NCI-H2029 treated with DMSO at 0.1 percent for 48 hours (cell line): ENCODE data around the gene HSD17B2.
"Not testable (repeated sequence)": the region's sequence is repeated elsewhere in the genome, so short reads cannot be mapped to it uniquely, and the experiment has no call there.

Experiments
- DNase-seq: peaks from one replicate; lab custom pipeline; 2025; lab: John Stamatoyannopoulos, UW

Gene HSD17B2, protein sequence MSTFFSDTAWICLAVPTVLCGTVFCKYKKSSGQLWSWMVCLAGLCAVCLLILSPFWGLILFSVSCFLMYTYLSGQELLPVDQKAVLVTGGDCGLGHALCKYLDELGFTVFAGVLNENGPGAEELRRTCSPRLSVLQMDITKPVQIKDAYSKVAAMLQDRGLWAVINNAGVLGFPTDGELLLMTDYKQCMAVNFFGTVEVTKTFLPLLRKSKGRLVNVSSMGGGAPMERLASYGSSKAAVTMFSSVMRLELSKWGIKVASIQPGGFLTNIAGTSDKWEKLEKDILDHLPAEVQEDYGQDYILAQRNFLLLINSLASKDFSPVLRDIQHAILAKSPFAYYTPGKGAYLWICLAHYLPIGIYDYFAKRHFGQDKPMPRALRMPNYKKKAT

DNA sequence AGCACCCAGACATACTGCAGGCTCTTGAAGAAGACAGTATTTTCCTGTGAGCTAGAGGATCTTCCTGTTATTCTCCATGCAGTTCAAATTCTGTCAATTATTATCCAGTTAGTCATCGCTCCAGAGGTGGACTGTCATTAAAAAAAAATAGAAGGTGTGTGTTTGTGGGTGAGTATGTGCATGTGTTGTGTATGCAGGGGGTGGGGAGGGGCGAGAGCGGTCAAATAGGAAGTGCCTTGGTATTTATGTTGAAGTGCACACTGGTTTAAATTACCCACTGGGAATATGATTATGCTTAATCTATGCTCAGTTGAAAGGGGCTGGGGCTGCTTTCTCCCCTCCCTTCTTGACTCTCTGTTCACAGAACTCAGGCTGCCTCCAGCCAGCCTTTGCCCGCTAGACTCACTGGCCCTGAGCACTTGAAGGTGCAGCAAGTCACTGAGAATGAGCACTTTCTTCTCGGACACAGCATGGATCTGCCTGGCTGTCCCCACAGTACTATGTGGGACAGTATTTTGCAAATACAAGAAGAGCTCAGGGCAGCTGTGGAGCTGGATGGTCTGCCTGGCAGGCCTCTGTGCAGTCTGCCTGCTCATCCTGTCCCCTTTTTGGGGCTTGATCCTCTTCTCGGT is at the start of gene HSD17B2:
HSD17B2 (plus strand) TSS at position 273 of the 632 bp plus-strand sequence; CDS start at position 445, 172 bp downstream.
- DNase-seq = no peak

DNA sequence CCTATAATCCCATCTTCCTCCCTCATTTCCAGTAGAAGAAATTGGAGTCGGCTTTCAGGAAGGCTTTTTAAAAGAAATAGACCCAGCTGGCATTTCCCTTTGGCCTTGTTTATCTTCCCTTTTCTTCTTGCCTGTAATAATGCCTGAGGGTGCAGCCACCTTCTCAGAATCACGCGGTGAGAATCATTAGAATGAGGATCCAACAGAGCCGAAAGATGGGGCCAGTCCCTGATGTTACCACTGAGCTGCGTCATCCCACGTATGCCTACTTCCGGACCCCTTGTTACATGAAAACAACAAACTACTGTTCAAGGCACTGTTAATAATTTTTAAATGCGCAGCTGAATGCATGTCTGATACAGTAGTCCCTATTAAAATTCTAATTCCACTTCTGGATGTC is 47.9 kb upstream of the HSD17B2 start:
- no peak for DNase-seq

DNA sequence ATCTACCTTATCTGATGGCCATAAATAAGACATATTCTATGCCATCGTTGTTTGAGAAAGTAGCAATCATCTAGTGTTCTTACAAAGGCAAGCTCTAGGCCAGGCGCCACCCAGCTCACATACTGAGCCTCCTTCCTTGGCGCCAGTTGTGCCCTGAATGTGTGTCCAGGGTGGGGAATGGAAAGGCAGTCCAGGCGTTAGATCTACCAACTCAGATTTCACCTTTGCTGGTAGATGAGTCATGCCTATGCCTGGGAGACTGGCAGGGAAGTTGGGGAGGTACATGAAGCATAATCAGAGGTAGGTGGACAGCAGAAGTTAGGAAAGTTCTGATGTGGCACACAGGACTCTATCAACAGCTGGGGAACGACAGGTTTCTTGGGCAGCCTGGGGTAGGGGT is 47.3 kb upstream of the HSD17B2 start:
- DNase-seq = no peak

DNA sequence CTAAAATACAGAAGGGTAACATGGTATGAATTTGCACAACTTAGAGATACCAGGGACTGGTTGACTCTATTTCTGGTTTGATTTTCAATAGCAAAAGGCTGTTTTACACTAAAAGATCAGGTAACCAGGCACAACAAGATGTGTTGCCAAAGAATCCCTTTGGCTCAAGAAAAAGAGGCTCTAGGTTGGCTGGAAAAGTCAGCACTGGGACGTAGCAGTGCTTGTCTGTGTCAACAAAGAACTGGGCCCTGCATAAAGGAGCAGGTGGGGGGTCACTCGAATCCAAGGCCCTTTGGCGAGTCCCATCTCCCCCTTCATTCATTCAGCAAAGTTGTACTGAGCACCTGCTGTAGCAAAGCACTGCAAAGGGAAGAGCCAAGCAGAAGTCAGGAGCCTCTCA is 42.2 kb upstream of the HSD17B2 start:
- no peak for DNase-seq

DNA sequence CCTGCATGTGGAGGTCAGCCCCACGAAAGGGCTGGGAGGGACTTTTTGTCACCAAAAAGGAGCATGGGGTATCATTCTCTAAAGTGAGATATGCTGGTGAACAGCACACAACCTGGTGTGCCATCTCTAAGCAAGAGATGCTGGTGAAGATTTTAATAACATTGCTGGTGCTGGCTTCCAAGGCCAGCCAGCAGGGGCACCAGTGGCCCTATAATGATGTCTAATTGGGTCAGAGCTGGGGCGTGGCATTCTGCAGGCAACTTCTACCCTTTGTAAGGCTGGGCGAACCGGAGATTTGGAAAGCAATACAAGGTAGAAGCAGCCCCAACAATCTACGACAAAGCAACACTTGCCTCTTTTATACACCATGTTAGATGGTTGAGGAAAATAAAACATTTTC is 40.6 kb upstream of the HSD17B2 start:
- no peak for DNase-seq

DNA sequence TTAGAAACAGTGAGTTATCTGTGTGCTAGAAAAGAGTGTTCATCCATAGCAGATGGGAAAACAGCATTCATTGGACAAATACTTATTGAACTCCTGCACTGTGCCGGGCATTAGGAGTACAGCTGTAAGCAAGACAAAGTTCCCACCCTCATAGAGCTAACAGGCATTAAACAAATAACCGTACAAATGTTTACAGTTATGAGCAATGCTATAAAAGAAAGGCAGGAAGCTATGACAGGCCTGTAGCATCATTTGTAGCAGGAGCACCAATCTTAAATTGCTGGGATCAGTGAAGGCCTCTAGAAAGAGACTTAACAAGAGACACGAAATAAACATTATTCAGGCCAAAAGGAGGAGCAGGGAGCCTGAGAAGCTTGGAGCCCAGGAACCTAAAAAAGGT is 39.4 kb upstream of the HSD17B2 start:
- no peak for DNase-seq

DNA sequence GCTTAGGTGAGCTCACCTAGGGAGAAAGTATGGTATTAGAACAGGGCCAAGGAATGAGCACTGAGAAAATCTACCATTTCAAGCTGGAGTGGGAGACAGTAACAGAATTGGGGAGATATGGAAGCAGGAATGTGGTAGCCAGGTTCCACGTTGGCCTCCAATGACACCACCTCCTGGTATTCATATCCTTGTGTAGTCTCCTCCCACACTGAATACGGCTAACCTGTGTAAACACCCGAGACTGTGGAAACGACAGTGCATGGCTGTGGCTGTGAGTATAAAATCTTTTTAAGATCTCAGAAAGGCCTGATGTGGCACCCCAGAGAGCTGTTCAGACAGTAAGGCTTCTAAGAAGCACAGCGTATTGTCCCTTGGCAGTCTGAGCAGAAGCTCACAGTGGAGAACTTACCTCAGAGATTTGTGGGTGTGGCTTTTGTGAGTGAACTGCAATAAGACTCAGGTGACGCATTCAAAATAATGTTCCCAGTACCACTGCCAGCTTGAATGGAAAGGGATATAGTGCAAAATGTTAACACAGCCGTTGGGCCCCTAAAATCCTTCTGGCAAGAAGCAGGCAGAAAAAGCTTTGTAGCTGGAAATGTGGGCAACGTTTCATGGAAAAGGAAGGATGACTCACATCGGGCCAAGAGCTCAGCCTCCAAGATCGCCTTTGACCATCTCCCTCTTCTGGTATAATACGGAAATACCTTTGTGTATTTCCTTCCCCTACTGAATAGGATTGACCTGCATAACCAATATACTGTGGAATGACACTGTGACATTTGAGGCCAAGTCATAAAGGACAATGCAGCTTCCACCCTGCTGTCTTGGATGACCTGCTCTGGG is 38.2 kb upstream of the HSD17B2 start:
- DNase-seq = no peak

DNA sequence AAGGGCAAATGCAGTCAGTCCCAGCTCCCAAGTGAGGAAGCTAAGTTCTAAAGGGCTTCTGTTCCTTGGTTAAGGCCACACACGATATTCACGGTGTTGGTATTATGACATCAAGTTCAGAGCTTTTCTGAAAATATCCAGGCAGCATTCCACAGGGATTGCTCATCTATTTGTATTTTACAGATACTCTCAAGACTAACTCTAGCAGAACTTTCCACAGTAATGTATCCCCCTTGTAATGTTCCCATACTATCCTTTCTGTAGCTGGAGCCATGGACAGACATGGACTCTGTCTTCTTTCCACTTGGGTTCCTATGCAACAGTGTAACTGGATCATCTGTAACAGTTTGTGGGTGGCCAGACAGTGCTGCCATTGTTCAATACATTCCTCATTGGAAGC is 37.3 kb upstream of the HSD17B2 start:
- no peak for DNase-seq

DNA sequence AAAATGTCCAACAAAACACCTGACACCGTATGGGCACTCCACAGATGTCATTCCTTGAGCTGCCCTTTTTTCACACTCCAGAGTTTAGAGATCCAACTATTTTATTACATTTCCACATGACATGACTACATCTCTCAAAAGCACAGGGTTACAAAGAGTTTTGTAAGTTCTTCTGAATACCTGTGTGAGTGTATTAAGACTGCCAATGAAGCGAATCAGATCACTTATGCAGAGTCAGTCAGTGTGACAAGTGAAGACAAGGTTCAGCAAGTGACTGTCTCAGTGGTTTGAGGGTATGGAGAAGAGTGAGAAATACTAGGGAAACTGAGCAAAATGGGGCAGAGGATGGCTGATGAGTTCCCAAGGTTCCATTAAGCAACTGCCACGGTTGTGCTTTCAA is 32.2 kb upstream of the HSD17B2 start:
- DNase-seq = no peak

DNA sequence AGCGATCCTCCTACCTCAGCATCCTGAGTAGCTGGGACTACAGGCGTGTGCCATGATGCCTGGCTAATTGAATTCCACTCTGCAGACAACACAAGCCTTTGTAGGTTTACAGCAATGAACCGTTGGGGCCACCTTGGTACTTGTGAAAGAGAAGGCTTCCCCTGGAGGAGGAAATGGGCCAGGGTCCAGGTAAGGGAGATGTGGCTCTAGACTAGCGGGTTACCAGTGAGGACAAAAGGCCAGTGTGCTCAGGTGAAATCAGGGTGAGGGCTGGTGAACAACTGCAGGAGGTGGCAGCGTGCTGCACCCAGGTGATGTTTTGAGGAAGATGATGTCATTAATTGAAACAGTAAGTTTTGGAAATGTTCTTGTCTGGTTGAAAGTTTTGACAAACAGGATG is 30.5 kb upstream of the HSD17B2 start:
- no peak for DNase-seq

DNA sequence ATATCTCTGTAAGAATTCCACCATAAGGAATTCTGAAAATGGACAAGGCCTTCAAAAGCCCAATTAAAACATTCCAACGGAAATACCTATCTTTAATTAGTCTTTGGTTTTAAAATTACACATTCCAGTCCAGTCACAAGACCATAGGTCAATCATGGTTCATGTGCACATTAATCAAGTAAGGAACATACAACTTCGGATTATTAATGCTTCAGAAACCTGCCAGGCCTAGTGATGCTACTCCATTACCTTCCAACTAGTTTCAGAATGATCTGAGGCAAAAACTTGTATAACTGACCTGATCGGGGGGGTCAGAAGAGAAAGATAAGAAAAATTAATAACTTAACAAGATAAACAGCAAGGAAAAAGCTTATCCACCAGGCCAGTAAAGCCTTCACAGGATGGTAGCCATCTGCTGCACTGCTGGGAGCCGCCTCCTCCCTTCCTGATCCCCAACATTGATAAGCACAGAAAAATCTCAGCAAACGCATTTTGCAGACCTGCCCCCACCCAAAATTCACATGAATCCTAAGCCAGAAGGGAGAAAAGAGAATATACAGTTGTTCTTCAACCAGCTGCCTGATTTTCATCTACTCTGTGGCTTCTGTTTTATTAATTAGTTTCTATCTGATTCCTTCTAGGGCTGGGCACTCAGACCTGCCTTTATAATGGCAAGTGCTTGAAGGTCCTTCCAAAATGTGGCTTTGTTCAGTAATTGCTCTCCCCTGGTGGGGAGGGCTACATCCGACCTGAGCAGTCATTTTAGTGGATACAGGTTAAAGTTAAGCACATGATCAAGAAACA is 29.8 kb upstream of the HSD17B2 start:
- DNase-seq = no peak

DNA sequence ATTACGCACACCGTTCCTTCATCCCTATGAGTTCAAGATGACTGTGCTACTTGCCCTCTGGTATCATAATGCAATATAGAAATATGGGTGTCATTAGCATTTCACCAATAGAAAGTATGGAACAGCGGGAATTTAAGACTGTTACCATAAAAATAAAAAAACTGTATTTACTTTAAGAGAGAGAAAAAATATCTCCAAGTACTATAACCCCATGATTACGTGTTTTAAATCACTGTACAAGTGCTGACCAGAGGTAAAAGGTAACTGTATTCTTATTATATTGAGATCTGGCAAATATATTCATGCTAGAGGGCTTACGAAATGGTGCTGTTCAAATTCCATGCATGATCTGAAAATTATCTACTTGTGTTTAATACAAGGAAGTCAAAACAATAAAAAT is 29.0 kb upstream of the HSD17B2 start:
- DNase-seq = no peak

DNA sequence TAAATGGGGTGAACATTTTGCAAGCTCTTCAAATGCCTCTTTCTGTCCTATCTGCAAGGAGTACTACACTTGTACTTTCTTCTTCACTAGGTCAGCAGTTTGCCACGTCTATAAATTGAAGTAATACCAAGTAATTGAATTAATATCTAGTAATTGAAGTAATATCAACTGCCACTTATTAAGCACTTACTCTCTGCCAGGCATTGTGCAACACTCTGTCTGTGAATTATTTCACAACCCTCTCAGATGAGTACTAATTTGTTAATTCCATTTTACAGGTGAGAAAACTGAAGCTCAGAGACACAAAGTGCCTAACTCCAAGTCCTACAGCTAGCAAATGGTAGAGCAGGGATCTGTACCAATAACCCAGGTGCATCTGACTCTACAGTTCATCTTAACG is 27.9 kb upstream of the HSD17B2 start:
- no peak for DNase-seq

DNA sequence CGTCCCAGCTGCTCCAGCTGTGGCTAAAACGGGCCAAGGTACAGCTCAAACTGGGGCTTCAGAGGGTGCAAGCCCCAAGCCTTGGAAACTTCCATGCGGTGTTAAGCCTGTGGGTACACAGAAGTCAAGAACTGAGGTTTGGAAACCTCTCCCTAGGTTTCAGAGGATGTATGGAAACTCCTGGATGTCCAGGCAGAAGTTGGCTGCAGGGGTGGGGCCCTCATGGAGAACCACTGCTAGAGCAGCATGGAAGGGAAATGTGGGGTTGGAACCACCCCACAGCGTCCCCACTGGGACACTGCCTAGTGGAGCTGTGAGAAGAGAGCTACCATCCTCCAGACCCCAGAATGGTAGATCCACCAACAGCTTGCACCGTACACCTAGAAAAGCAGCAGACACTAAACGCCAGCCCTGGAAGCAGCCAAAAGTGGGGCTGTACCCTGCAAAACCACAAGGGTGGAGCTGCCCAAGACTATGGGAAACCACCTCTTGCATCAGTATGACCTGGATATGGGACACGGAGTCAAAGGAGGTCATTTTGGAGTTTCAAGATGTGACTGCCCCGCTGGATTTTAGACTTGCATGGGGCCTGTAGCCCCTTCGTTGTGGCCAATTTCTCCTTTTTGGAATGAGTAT is 26.0 kb upstream of the HSD17B2 start:
- DNase-seq = no peak

DNA sequence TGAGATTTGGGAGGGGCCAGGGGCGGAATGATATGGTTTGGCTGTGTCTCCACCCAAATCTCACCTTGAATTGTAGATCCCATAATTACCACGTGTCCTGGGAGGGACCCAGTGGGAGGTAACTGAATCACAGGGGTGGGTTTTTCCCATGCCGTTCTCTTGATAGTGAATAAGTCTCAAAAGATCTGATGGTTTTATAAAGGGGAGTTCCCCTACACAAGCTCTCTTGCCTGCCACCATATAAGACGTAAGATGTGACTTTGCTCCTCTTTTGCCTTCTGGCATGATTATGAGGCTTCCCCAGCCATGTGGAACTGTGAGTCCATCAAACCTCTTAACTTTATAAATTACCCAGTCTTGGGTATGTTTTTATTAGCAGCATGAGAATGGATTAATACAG is 25.3 kb upstream of the HSD17B2 start:
- not testable (repeated sequence) for DNase-seq

DNA sequence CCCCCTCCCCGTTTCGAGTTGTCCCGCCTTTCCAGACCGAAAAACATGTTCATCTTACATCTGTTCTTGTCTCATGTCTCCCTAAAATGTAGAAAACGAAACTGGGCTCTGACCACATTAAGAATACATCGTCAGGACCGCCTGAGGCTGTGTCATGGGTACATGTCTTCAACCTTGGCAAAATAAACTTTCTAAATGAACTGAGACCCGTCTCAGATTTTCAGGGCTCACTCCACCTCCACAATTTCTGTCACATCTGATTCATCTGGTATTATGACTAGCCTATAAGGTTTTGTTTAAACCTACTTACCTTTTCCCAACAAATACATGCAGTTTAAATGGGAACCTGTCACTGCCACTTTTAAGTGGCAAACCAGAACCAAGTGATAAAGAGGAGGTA is 24.4 kb upstream of the HSD17B2 start:
- DNase-seq = no peak

DNA sequence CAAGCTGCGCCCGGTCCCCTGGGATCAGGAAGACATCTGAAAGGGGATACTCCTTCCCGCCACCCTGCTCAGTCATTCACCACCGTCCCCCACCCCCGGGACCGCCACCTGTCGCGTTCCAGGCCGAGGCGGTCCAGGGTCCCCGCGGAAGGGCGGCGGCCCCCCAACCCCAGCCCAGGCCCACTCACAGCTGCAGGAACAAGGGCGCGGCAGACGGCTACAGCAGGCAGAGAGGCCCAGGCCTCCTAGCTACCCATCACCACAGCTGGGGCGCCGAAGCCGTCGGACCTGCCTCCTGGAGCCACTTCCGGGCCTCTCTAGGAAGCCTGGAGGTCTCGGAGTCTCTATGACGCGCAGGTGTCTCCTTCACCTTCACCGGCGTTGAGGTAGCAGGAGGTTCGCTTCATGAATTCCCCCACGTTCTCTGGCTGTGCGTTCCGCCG is 23.8 kb upstream of the HSD17B2 start, which contains the start of gene SDR42E1:
SDR42E1 (minus strand) TSS at position 272 of the 443 bp plus-strand sequence. CDS start 10,612 bp downstream, outside the sequence.
- peak; percentile 7 for DNase-seq

DNA sequence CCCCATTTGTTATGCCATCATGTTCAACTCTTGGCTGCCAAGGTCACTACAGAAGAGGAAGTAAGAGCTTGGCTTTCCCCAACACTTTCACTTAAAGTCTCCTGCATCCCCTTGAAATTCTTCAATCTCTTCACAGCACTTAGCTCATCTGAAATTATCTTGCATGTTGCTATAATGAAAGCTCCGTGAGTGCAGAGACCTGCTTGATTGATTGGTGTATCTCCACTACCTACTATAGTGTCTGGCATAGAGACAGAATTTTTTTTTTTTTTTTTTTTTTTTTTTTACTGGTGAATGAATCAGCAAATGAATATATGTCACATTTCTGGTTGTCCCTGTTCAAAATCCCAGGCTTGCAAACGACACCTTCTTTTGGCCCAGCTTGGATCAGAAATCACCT is 21.9 kb upstream of the HSD17B2 start:
- no peak for DNase-seq

DNA sequence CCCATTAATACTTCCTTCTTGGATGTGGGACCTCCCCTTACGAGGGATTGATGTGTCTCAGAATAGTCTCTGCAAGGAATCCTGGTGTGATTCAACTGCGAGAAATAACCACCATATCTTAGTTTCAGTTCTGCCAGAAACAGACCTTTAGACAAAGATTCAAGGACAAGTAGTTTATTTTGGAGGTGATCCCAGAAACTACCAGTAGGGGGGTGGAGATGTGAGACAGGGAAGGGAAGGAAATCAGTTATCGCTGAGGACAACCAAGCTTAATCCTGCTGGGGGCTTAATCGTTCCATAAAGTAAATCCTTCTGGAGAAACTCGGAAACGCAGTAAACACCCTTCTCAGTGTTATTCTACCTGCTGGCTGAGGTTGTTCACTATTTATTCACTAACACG is 18.8 kb upstream of the HSD17B2 start:
- DNase-seq = no peak

DNA sequence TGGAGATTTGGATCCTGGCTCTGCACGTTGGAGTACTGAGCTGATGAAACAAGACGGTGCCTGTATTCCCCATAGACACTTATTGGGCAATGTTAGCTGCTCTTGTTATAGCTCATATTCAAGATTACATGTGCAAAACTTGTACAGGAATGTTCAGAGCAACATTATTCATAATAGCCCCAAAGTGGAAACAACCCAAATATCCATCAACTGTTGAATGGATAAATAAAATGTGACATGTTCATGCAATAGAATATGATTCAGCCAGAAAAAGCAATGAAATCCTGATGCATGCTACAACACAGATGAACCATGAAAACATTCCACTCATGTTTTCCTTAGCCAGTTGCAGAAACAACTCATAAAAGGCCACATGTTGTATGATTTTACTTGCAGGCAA is 18.1 kb upstream of the HSD17B2 start:
- DNase-seq = no peak

DNA sequence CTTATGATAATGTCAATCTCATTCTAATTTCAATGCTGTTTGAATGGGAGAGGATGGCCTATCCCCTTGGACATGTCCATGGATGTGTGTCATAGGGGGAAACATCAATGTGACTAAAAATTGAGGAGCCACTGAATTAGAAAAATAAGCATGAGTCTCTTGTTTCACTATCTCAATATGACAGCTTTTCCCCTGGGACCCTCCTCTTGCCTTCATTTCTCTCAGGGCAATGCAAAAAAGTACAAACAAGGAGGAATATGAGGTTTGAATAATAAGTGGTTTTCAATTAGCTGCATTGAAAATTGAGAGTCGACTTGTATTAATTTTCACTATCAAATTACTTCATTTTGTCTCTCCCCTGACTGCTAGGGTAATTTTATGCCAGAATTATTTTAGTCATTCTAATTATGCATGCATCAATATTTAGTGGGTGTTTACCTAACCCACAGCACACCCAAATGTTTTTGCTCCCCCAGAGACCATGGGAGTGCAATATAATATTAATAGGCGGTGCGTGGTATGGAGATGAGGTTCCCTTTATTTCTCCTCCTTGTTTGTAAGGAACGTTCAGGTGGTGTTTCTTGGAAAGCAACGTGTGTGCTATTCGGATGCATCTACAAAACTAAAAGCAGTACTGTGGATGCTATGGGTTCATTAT is 17.0 kb upstream of the HSD17B2 start:
- DNase-seq = no peak
